ENCODE data around the gene GDF7. TPM values are rescaled to one million over a fixed set of nuclear protein-coding genes. Genes with fewer than 3 reads are reported as not detected.

The GDF7 gene
- total RNA-seq, 1 experiment from 2014 or later = 0.04 TPM

DNA sequence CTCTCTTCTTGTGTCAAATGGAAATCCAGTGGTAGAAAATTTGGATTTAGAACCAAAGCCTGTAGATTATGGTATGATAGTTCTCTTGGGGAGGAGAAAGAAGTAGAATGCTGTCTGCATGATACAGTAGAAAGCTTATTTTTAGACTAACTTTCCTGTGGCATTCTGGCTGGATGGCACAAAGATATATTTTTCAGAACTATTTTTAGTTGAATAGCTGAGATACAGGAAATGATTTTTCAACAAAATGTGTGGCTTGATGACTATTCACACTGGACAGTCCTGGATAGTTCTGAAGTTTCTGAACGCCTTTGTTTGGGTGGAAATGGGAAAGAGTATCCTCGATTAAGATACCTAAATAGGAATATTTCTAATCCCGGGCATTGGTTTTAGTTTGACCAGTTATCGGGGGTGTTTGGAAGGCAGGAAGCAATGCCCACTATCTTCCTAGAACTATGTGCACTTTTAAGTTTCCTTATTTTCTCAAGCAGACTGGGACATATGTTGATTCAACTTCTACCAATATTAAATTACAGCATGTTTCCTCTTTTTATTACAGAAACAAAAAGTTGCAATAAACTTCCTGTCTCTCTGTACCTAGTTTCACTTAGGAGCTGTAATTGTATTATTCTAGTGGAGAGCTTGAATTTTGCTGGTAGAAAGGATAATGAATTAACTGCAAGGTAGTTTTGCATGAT lies 32.1 kb downstream of the GDF7 start:
- no peak for DNase-seq
- Mint-ChIP-seq H3K36me3 (ENCODE audit: insufficient read depth in 1 of 3, low read depth in 3 of 3) (peaks cover 0 to 2% (median 0%) of the 10 kb centered on the region in 3 experiments; a peak in 2 of 7 replicates), H3K9me3 (no peaks in the 10 kb centered on the region; a peak in 1 of 5 replicates), H3K4me1 (no peaks in the 10 kb centered on the region; a peak in 1 of 4 replicates), H3K4me3 (no peak overlapping the region), H3K27me3 (ENCODE audit: low read depth) (no peaks in the 10 kb centered on the region), H3K27ac (no peak overlapping the region)
- Histone ChIP-seq H3T11ph (ENCODE audit: low read length) (no peak overlapping the region), H3K27ac (ENCODE audit: insufficient read length, low read depth, low read length) (no peak overlapping the region), H2BK5ac (ENCODE audit: insufficient read length, low read length) (no peak overlapping the region), H2AK5ac (ENCODE audit: insufficient read length, low read length) (no peak overlapping the region), H3K79me2 (ENCODE audit: insufficient read depth, low read length) (no peaks in the 10 kb centered on the region), H3K23me2 (ENCODE audit: insufficient read length, low read depth, low read length, poor library complexity, severe bottlenecking) (no peaks in the 10 kb centered on the region), H3K14ac (ENCODE audit: insufficient read depth, low read length) (no peak overlapping the region), H3K9ac (ENCODE audit: extremely low read depth, insufficient read length, low read length) (no peak overlapping the region), H3K18ac (ENCODE audit: insufficient read length, low read depth, low read length) (no peak overlapping the region), H4K8ac (replicated peaks; ENCODE audit: insufficient read length, low read depth, low read length) (no peak overlapping the region), H3K23ac (ENCODE audit: insufficient read length, low read depth, low read length) (no peak overlapping the region), H4K20me1 (ENCODE audit: control insufficient read depth, insufficient read depth, insufficient read length) (no peaks in the 10 kb centered on the region), H3K79me1 (ENCODE audit: insufficient read depth, low read depth, low read length, poor library complexity, severe bottlenecking) (no peaks in the 10 kb centered on the region), H3K4ac (ENCODE audit: low read depth, low read length) (no peak overlapping the region), H2BK12ac (ENCODE audit: insufficient read length, low read depth, low read length) (no peak overlapping the region), H2AFZ (ENCODE audit: low read length) (no peak overlapping the region), H3K27me3 (ENCODE audit: insufficient read depth, low read length) (no peaks in the 10 kb centered on the region), H3K4me2 (ENCODE audit: insufficient read depth, insufficient read length, low read length) (no peak overlapping the region), H3K9me3 (ENCODE audit: control insufficient read depth, low read depth, low read length) (no peaks in the 10 kb centered on the region), H3K56ac (ENCODE audit: insufficient read length, low read depth, low read length) (no peak overlapping the region), H4K91ac (ENCODE audit: insufficient read length, low read depth, low read length) (no peak overlapping the region), H2BK120ac (ENCODE audit: low read depth, low read length, poor library complexity, severe bottlenecking) (no peak overlapping the region), H4K5ac (ENCODE audit: insufficient read length, low read depth, low read length) (no peak overlapping the region), H3K4me1 (ENCODE audit: insufficient read depth, low read length) (no peaks in the 10 kb centered on the region), H2BK15ac (ENCODE audit: low read depth, low read length) (no peak overlapping the region), H2BK20ac (ENCODE audit: low read depth, low read length, poor library complexity, severe bottlenecking) (no peak overlapping the region)
- TF ChIP-seq, protein P1, sequence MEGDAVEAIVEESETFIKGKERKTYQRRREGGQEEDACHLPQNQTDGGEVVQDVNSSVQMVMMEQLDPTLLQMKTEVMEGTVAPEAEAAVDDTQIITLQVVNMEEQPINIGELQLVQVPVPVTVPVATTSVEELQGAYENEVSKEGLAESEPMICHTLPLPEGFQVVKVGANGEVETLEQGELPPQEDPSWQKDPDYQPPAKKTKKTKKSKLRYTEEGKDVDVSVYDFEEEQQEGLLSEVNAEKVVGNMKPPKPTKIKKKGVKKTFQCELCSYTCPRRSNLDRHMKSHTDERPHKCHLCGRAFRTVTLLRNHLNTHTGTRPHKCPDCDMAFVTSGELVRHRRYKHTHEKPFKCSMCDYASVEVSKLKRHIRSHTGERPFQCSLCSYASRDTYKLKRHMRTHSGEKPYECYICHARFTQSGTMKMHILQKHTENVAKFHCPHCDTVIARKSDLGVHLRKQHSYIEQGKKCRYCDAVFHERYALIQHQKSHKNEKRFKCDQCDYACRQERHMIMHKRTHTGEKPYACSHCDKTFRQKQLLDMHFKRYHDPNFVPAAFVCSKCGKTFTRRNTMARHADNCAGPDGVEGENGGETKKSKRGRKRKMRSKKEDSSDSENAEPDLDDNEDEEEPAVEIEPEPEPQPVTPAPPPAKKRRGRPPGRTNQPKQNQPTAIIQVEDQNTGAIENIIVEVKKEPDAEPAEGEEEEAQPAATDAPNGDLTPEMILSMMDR (conservative IDR thresholded peaks at IDR 0.05) = no peak
- no CpG with 5 or more reads among the region's 4 CpGs for WGBS (ENCODE audit: extremely low coverage, insufficient read length, low lambda C conversion rate)

All from H9 (cell line).